NCI-H187 treated with DMSO at 0.1 percent for 48 hours (cell line): ENCODE measurements around the gene CHD1L.
A peak's percentile ranks its signal among the peaks of the same experiment; 100 is the strongest.
"Not testable (repeated sequence)": the region's sequence is repeated elsewhere in the genome, so short reads cannot be mapped to it uniquely, and the experiment has no call there.

Experiments
- DNase-seq: peaks from one replicate; lab custom pipeline; 2025; lab: John Stamatoyannopoulos, UW

The CHD1L gene

GRCh38 chr1:147233903-147234302 lies 8.6 kb upstream of the CHD1L start:
- DNase-seq, result not testable (repeated sequence)

DNA sequence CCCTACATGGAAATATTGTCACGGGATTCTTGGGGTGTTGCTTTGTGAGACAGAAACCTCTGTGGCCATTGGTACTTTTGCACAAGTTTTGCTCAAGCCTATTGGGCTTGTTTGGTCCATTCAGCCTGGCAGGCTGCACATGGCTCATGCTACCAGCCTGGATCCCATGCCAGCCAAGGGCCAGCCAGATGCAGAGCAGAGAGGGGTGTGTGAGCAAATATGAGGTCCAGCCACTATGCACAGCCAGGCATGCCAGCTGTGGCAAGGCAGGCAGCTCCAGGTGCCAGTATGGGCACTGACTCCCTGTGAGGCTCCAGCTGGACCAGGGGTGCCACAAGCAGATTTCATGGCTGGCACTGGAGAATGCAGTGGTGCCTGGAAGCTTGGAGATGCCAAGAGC lies 6.7 kb upstream of the CHD1L start:
- DNase-seq, result no peak

GRCh38 chr1:147236448-147236847 lies 6.0 kb upstream of the CHD1L start:
- DNase-seq, result no peak

GRCh38 chr1:147236959-147237791 lies 5.3 kb upstream of the CHD1L start:
- no peak for DNase-seq

GRCh38 chr1:147238053-147238902 lies 4.2 kb upstream of the CHD1L start:
- DNase-seq, result no peak

GRCh38 chr1:147238925-147239820 lies 3.3 kb upstream of the CHD1L start:
- DNase-seq, result no peak

- peak; percentile 70 for DNase-seq
Measured at GRCh38 chr1:147240131-147240721, 2.3 kb upstream of the CHD1L start.

DNA sequence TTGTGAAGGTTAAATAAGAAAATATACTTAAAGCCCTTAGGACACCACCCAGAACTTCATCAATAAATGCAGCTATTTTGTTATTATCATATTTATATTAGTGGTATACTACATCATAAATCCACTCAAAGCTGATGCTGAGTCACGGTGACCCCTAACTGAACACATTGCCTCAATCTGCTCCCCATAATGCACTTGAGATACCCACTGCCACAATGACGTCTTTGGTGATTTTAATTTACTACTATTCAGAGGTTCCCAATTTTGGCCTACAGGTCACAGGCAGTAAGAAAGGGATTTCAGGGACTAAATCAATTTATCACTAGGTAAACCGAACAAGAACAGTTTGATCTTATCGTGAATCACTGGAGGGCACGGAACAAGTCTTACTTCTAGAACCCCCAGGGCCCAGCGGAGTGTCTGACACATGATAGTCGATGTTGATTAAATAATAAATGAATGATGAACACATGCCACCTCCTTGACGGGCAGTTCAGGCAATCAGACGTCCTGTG lies 493 bp upstream of the CHD1L start:
- no peak for DNase-seq

DNA sequence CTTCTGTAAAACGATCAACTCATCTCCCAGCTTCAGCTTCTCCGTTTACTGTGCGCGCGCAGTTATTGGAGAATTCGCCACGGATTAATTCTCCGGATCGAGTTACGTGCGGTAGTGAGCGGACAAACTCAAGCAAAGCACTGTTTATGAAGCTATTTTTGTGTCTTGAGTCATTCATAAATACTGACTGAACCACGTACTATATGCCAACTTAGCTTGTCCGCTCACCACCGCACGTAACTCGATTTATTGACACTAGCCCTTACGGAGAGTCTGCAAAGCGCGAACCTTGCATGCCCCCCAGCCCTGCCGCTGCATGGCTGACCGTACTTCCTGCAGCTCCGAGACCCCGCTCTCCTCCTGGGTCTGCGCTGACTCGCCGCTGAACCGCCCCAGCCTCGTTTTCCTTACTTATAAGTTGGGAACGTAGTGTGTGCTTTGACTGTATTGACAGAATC lies 773 bp downstream of the CHD1L start:
- DNase-seq, result no peak

GRCh38 chr1:147243841-147244240 lies 1.4 kb downstream of the CHD1L start:
- DNase-seq, result no peak

DNA sequence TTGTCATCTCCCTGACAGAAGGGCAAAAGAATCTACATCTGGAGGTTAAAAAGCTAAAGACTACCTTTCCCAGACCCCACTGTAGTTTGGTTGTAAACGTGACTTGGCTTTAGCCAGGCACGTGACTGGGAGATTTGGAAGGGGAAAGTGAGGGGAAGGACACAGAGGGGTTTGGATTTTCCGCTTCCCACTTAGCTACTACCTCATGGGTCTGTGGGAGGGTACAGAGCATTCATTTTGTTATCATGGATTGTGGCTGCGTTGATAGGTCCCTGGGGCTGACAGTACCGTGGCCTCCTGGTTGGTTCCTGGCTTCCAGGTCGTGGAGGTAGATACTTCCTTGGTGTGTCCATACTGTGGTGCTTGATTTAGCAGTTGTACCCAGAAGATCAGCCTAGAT lies 2.6 kb downstream of the CHD1L start:
- no peak for DNase-seq

DNA sequence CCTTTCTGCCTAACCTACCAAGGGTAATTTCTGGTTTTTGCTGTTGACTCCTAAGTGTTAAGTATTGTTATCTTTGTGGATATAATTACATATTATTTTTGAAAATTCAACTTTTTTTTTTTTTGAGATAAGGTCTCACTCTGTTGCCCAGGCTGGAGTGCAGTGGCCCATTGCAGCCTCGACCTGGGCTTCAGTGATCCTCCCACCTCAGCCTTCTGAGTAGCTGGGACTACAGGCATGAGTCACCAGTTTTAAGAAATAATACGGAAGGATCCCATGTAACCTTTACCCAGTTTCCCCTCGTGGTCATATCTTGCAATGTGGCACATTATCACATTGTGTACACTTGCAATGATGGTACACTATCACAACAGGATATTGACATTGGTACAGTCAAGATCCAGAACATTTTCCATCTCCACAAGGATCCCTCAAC lies 3.1 kb downstream of the CHD1L start:
- DNase-seq, result no peak

DNA sequence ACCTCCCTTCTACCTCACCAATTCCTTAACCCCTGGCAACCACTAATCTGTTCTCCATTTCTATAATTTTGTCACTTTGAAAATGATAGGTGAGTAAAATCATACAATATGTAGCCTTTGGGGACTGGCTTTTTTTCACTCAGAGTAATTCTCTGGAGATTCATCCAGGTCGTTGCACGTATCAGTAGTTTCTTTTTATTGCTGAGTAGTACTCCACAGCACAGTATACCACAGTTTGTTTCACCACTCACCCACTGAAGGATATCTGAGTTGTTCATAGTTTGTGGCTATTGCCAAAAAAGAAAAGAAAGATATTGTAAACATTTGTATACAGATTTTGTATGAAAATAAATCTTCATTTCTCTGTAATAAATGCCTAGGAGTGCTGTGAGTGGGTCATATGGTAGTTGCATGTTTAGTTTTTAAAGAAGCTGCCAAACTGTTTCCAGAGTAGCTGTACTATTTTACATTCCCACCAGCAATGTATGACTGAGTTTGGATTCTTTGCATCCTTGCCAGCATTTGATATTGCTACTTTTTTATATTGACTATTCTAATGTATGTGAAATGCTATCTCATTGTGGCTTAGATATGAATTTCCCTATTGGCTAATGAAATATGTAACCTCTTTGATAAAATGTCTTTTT lies 3.7 kb downstream of the CHD1L start:
- DNase-seq, result no peak

DNA sequence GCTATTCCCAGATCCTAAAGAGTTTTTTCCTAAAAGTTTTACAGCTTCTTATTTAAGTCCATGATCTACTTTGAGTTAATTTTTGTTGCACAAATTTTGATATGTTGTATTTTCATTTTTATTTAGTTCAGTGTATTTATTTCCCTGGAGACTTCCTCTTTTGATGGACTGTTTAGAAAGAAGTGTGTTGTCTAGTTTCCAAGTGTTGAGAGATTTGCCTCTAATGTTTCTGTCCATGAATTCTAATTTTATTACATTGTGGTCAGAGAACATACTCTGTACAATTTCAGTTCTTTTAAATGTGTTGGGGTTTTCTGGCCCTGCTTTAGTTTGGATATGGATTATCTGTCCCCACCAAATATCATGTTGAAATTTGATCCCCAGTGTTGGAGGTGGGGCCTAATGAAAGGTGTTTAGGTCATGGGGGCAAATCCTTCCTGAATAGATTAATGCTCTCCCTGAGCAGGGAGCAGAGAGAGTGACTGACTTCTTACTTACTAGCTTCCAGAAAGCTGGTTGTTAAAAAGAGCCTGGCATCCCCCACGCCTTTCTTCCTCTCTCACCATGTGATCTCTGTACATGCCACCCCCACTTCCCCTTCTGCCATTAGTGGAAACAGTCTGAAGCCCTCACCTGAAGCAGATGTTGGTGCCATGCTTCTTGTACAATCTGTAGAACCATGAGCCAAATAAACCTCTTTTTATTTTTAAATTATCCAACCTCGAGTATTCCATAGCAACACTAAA lies 4.6 kb downstream of the CHD1L start:
- DNase-seq, result no peak

DNA sequence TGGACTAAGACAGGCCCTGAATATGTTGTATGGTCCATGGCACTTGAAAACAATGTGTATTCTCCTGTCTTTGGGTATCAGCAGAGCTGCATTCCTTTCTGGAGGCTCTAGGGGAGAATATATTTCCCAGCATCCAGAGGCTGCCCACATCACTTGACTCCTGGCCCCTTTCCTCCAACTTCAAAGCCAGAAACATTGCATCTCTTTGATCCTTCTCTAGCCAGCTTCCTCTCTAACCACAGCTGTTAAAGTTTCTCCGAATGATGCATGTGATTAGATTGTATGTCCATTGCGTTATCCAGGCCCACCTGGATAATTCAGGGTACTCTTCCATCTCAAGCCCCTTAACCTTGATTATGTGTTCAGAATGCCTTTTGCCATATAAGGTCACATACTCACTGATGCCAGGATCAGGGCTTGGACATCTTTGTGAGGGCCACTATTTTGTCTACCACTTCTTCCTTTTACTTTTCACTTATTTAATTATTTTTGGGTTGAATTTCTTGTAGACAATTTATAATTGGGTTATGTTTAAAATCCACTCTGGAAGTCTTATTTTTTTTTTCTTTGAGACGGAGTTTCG lies 5.3 kb downstream of the CHD1L start:
- DNase-seq, result no peak

DNA sequence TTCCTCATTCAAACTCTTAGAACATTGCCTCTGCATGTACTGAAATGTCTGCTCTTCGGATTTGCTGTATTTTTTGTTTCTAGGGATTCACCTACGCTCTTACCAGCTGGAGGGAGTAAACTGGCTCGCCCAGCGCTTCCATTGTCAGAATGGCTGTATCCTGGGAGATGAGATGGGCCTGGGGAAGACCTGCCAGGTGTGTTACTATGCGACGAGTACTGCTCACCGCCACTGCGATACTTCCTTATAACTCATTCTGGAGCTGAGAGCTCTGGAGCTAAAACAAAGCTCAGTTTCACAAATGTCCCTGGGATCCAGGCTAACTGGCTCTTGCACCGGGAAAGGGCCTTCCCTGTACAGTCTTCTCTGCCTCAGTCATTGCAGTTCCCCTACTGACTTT lies 10.1 kb downstream of the CHD1L start:
- DNase-seq, result peak; percentile 48

DNA sequence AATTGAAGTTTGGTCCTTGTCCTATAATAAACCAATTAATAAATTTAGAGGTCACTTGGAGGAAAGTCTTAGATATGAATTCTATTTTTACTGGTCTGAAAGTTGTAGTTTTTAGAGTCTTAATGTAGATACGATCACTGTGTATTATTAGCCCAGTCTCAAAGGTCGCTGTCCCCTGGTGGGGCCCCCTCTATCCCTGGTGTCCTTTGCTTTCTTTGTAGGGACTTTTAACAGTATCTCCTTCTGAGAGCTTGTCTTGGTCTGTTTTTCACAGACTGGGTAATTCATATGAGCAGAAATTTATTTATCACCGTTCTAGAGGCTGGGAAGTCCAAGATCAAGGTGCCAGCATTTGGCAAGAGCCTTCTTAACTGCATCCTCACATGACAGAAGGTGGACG lies 18.5 kb downstream of the CHD1L start:
- DNase-seq, result no peak

DNA sequence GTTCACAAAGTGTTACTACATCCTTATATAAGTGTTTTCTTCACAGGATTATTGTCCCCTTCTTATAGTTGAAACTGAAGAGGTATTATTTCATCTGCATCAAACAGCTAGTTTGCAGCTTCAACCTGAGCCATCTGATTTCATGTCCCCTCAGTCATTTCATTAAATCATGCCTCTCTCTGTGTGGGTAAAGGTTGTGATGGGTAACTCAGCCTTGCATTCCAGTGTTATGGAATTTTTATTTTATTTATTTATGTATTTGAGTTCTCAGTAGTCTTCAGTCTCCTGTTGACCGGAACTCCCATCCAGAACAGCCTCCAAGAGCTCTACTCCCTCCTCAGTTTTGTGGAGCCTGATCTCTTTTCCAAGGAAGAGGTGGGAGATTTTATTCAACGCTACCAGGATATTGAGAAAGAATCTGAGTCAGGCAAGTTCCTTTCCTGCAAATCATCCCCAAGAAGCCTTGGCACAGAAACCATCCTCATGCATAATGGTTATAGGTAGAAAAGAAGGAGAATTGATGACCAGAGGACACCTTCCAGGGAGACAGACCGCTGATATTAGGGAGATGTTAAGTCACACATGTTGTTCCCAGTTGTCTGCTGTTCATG lies 21.8 kb downstream of the CHD1L start:
- no peak for DNase-seq

GRCh38 chr1:147266381-147266780 lies 23.9 kb downstream of the CHD1L start:
- no peak for DNase-seq
